GM12878 (cell line): Measurements from ENCODE around the gene FMNL3. TPM values are rescaled to one million over a fixed set of nuclear protein-coding genes. Genes with fewer than 3 reads are reported as not detected.

ENCODE experiments used
- ATF7 ChIP-seq: fragments of 450-650 bp; IDR thresholded peaks from 2 replicates; pipeline ENCODE4 v1.6.1; 2016; ENCODE audit warnings: low read depth, mild to moderate bottlenecking
- BCL11A ChIP-seq: IDR thresholded peaks from 2 replicates; pipeline ENCODE4 v1.6.1; 2011; ENCODE audit warnings: low read depth, low read length
- BHLHE40 ChIP-seq, 2 experiments: fragments of 450-650 bp in 1 of 2; IDR thresholded peaks; 2 replicates each; pipeline ENCODE4 v1.6.1; 2011 to 2017; ENCODE audit warnings: low read depth in 2 of 2, borderline replicate concordance in 1 of 2, improper control_type of control experiment in 1 of 2, low read length in 1 of 2, mild to moderate bottlenecking in 1 of 2
- BRCA1 ChIP-seq: IDR thresholded peaks from 2 replicates; pipeline ENCODE4 v1.6.1; 2011; ENCODE audit warnings: low read depth, low read length, improper control_type of control experiment
- EGR1 ChIP-seq, 2 experiments: IDR thresholded peaks; 1 replicate in 1 of 2; 2 replicates in 1 of 2; pipeline ENCODE4 v1.6.1; 2011 to 2012; ENCODE audit warnings: low read depth in 2 of 2, low read length in 2 of 2, borderline replicate concordance in 1 of 2, mild to moderate bottlenecking in 1 of 2, moderate library complexity in 1 of 2
- EP300 ChIP-seq, 2 experiments: fragments of 150-350 bp in 1 of 2; IDR thresholded peaks; 2 replicates each; pipeline ENCODE4 v1.6.1; 2011 to 2012; ENCODE audit warnings: low read depth in 2 of 2, low read length in 2 of 2, borderline replicate concordance in 1 of 2, improper control_type of control experiment in 1 of 2, inconsistent platforms in 1 of 2; ENCODE audit not compliant: control insufficient read depth in 1 of 2
- GABPA ChIP-seq: IDR thresholded peaks from 2 replicates; pipeline ENCODE4 v1.6.1; 2014; ENCODE audit warnings: antibody characterized with exemption, low read depth, mild to moderate bottlenecking, inconsistent platforms
- GATAD2B ChIP-seq: fragments of 450-650 bp; conservative IDR thresholded peaks from 2 replicates; pipeline ENCODE4 v1.6.1; 2017; ENCODE audit warnings: low read depth, mild to moderate bottlenecking, moderate library complexity
- HDAC6 ChIP-seq: fragments of 200-600 bp; sonication (generic); IDR thresholded peaks from one replicate; pipeline ENCODE4 v1.8.0; 2017; ENCODE audit warnings: antibody characterized with exemption; ENCODE audit not compliant: unreplicated experiment
- IKZF1 ChIP-seq: fragments of 450-650 bp; conservative IDR thresholded peaks from 2 replicates; pipeline ENCODE4 v1.6.1; 2017; ENCODE audit warnings: antibody characterized with exemption, mild to moderate bottlenecking
- JUNB ChIP-seq: IDR thresholded peaks from 2 replicates; pipeline ENCODE4 v1.6.1; 2016; ENCODE audit warnings: antibody characterized with exemption, mild to moderate bottlenecking
- KAT2A ChIP-seq: conservative IDR thresholded peaks from 2 replicates; pipeline ENCODE4 v1.6.1; 2011; ENCODE audit warnings: low read depth, low read length; ENCODE audit not compliant: control insufficient read depth
- MTA3 ChIP-seq: IDR thresholded peaks from 2 replicates; pipeline ENCODE4 v1.6.1; 2012; ENCODE audit warnings: low read length, inconsistent platforms, borderline replicate concordance
- NFXL1 ChIP-seq: fragments of 450-650 bp; IDR thresholded peaks from 2 replicates; pipeline ENCODE4 v1.6.1; 2017; ENCODE audit warnings: antibody characterized with exemption, mild to moderate bottlenecking, borderline replicate concordance
- NFYA ChIP-seq: IDR thresholded peaks from 2 replicates; pipeline ENCODE4 v1.6.1; 2011; ENCODE audit warnings: low read depth, mild to moderate bottlenecking, low read length, improper control_type of control experiment, borderline replicate concordance
- NR2F1 ChIP-seq: fragments of 450-650 bp; conservative IDR thresholded peaks from 2 replicates; pipeline ENCODE4 v1.6.1; 2017; ENCODE audit warnings: mild to moderate bottlenecking
- PAX5 ChIP-seq: IDR thresholded peaks from 2 replicates; pipeline ENCODE4 v1.6.1; 2011; ENCODE audit warnings: low read depth, low read length, borderline replicate concordance
- RAD51 ChIP-seq: fragments of 450-650 bp; IDR thresholded peaks from 2 replicates; pipeline ENCODE4 v1.6.1; 2016; ENCODE audit warnings: moderate library complexity, mild to moderate bottlenecking, inconsistent platforms
- SIN3A ChIP-seq: IDR thresholded peaks from 2 replicates; pipeline ENCODE4 v1.6.1; 2012; ENCODE audit warnings: low read depth, low read length, improper control_type of control experiment
- SMARCA5 ChIP-seq: fragments of 450-650 bp; IDR thresholded peaks from 2 replicates; pipeline ENCODE4 v1.6.1; 2017; ENCODE audit warnings: mild to moderate bottlenecking
- SPI1 ChIP-seq: IDR thresholded peaks from 2 replicates; pipeline ENCODE4 v1.6.1; 2011; ENCODE audit warnings: low read depth, mild to moderate bottlenecking, low read length, moderate library complexity, borderline replicate concordance; ENCODE audit not compliant: insufficient read depth
- SUPT20H ChIP-seq: IDR thresholded peaks from 2 replicates; pipeline ENCODE4 v1.6.1; 2011; ENCODE audit warnings: low read depth, mild to moderate bottlenecking, low read length, moderate library complexity, borderline replicate concordance; ENCODE audit not compliant: control insufficient read depth
- TCF7 ChIP-seq: IDR thresholded peaks from 2 replicates; pipeline ENCODE4 v1.6.1; 2014; ENCODE audit warnings: antibody characterized with exemption, borderline replicate concordance
- ZNF24 ChIP-seq: fragments of 450-650 bp; IDR thresholded peaks from 2 replicates; pipeline ENCODE4 v1.6.1; 2017; ENCODE audit warnings: antibody characterized with exemption, mild to moderate bottlenecking
- polyA plus RNA-seq, 11 experiments: library from polyadenylated mRNA; depleted of rRNA in 4 of 11; unstranded in 6 of 11; stranded (reverse) in 5 of 11; fragments of >200 nt; fragmentation: Nextera tagmentation in 4 of 11; fragmentation: Illumina TruSeq in 1 of 11; extraction: Ambion mirVana in 4 of 11; extraction: Trizol in 1 of 11; gene quantifications; 1 replicate in 1 of 11; 2 replicates in 10 of 11; pipeline versions ENCODE4 v1.2.1 to v1.2.3, GENCODE V29; 2011 to 2016; ENCODE audit warnings: inconsistent platforms in 2 of 11, missing spikeins in 2 of 11, low read depth in 1 of 11
- total RNA-seq, 4 experiments: library from RNA; depleted of rRNA in 3 of 4; stranded (reverse); fragments of >200 nt in 3 of 4; fragmentation: Illumina TruSeq in 1 of 4; extraction: Trizol in 1 of 4; gene quantifications; 2 replicates each; pipeline versions ENCODE4 v1.2.1 to v1.2.3, GENCODE V29; 2013 to 2021
- TF ChIP-seq, protein P1 (sequence below): IDR thresholded peaks from 2 replicates; pipeline ENCODE4 v1.6.1; 2012; ENCODE audit warnings: low read depth, low read length, improper control_type of control experiment
- TF ChIP-seq, protein P2 (sequence below): fragments of 450-650 bp; IDR thresholded peaks from 2 replicates; pipeline ENCODE4 v1.6.1; 2017; ENCODE audit warnings: low read depth, mild to moderate bottlenecking, moderate library complexity
- TF ChIP-seq, protein P3 (sequence below): IDR thresholded peaks from 2 replicates; pipeline ENCODE4 v1.6.1; 2011; ENCODE audit warnings: borderline replicate concordance, low read depth, mild to moderate bottlenecking, moderate library complexity, low read length; ENCODE audit not compliant: insufficient read depth, poor library complexity, severe bottlenecking

FMNL3 gene
- total and polyA plus RNA-seq, 10 of the 15 experiments (the other 5 are each of a cell fraction or from before 2014, with no cell fraction given), result 3.0 to 64.9 (median 30.9) TPM

DNA sequence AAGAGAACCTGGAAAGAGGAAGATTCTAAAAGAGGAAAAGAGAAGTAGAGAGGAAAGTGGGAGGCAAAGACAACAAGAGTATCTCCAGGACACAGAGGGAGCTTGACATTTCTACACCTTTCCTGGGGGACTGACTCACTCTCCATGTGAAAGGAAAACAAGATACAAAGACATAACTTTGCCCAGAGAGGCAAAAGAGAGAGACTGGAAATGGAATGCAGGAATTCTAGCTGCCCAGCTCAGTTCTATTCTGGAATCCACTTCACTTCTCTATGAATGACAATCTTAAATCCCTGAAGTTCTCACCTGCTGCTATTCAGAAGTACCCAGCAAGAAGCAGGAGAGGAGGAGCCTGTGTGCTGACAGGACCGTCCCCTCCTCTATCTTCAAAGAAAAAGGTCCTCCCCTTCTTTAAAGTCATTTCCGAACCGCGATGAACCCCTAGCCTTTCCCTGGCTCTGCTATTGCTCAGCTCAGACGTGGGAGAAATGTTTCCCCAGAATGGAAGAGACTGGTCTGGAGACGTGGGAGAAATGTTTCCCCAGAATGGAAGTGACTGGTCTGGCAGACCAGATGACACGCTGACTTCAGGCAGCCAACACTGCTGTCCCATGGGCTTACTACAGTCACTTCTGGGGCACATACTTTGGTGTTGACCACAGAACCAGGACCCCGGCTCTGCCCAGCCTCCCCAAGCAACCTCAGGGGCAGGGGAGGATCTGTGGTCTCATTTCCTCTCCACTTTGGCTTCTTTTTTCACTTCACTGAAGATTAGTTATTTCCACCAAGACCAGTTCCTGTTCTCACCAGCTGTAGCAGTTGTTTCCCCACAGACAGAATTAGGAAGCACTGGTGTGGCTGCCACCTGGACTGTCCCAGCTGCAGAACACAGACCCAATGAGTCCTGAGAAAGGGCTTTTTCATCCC is 8.3 kb downstream of the FMNL3 start (continued):
- TF ChIP-seq BCL11A (peak; percentile 91), MTA3 (peak; percentile 85; the same call in 1 of the 2 replicates), GABPA (no peak; the same call in 1 of the 2 replicates), NR2F1 (peak; percentile 68; the same call in 1 of the 2 replicates), RAD51 (no peak), HDAC6 (no peak), GATAD2B (peak; percentile 97), SIN3A (0 out of 2 replicates have a peak, but pooled peaks have one; percentile 60), IKZF1 (peak; percentile 98), NFXL1 (no peak), TCF7 (no peak), SMARCA5 (no peak; the same call in 1 of the 2 replicates), BHLHE40 (IDR thresholded peaks at IDR 0.05; ENCODE audit: borderline replicate concordance in 1 of 2, low read depth in 2 of 2, low read length in 1 of 2) (peak; percentile 36 to 56; a peak in 3 of 4 replicates), SPI1 (peak; percentile 96), JUNB (peak; percentile 45), NFYA (no peak), ZNF24 (no peak), BRCA1 (no peak), EP300 (IDR thresholded peaks at IDR 0.05; ENCODE audit: borderline replicate concordance in 1 of 2, control insufficient read depth in 1 of 2, low read depth in 2 of 2, low read length in 2 of 2) (peak; percentile 53 to 60; a peak in 2 of 4 replicates), SUPT20H (no peak), EGR1 (IDR thresholded peaks at IDR 0.05; ENCODE audit: borderline replicate concordance in 1 of 2, low read depth in 2 of 2, low read length in 2 of 2) (peak in 1 of 2 experiments; percentile 64; a peak in 2 of 3 replicates), PAX5 (peak; percentile 91; the same call in 1 of the 2 replicates), KAT2A (no peak), ATF7 (peak; percentile 83)
- TF ChIP-seq, protein P1, sequence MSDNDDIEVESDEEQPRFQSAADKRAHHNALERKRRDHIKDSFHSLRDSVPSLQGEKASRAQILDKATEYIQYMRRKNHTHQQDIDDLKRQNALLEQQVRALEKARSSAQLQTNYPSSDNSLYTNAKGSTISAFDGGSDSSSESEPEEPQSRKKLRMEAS, result no peak
- TF ChIP-seq, protein P2, sequence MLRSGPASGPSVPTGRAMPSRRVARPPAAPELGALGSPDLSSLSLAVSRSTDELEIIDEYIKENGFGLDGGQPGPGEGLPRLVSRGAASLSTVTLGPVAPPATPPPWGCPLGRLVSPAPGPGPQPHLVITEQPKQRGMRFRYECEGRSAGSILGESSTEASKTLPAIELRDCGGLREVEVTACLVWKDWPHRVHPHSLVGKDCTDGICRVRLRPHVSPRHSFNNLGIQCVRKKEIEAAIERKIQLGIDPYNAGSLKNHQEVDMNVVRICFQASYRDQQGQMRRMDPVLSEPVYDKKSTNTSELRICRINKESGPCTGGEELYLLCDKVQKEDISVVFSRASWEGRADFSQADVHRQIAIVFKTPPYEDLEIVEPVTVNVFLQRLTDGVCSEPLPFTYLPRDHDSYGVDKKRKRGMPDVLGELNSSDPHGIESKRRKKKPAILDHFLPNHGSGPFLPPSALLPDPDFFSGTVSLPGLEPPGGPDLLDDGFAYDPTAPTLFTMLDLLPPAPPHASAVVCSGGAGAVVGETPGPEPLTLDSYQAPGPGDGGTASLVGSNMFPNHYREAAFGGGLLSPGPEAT, result peak; percentile 85
- TF ChIP-seq, protein P3, sequence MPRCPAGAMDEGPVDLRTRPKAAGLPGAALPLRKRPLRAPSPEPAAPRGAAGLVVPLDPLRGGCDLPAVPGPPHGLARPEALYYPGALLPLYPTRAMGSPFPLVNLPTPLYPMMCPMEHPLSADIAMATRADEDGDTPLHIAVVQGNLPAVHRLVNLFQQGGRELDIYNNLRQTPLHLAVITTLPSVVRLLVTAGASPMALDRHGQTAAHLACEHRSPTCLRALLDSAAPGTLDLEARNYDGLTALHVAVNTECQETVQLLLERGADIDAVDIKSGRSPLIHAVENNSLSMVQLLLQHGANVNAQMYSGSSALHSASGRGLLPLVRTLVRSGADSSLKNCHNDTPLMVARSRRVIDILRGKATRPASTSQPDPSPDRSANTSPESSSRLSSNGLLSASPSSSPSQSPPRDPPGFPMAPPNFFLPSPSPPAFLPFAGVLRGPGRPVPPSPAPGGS, result peak; percentile 95
